ENCODE results near the gene FILIP1L. TPM values are rescaled to one million over a fixed set of nuclear protein-coding genes. Genes with fewer than 3 reads are reported as not detected.

Gene FILIP1L
- total RNA-seq, 1 donor from 2014 or later, result 19.4 TPM

GRCh38 chr3:100141586-100141985 is 27.3 kb upstream of the FILIP1L start:
- Mint-ChIP-seq H3K9me3 (ENCODE audit: low read depth) (peaks cover 24% of the 10 kb centered on the region), H3K36me3 (ENCODE audit: insufficient read depth) (peaks cover 14% of the 10 kb centered on the region), H3K27me3 (no peaks in the 10 kb centered on the region), H3K4me1 (ENCODE audit: low read depth) (no peaks in the 10 kb centered on the region), H3K4me3 (ENCODE audit: low read depth) (no peak overlapping the region), H3K27ac (no peak overlapping the region)
- DNase-seq (ENCODE audit: low spot score, unreplicated experiment), result no peak
- TF ChIP-seq, protein P1, sequence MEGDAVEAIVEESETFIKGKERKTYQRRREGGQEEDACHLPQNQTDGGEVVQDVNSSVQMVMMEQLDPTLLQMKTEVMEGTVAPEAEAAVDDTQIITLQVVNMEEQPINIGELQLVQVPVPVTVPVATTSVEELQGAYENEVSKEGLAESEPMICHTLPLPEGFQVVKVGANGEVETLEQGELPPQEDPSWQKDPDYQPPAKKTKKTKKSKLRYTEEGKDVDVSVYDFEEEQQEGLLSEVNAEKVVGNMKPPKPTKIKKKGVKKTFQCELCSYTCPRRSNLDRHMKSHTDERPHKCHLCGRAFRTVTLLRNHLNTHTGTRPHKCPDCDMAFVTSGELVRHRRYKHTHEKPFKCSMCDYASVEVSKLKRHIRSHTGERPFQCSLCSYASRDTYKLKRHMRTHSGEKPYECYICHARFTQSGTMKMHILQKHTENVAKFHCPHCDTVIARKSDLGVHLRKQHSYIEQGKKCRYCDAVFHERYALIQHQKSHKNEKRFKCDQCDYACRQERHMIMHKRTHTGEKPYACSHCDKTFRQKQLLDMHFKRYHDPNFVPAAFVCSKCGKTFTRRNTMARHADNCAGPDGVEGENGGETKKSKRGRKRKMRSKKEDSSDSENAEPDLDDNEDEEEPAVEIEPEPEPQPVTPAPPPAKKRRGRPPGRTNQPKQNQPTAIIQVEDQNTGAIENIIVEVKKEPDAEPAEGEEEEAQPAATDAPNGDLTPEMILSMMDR (IDR thresholded peaks at IDR 0.05; ENCODE audit: unreplicated experiment), result no peak

GRCh38 chr3:100140976-100141375 is 26.7 kb upstream of the FILIP1L start:
- H3K27me3 Mint-ChIP-seq, result no peaks in the 10 kb centered on the region
- TF ChIP-seq, protein P1 (IDR thresholded peaks at IDR 0.05; ENCODE audit: unreplicated experiment), result no peak
- no peak overlapping the region for H3K27ac Mint-ChIP-seq
- no peak for DNase-seq (ENCODE audit: low spot score, unreplicated experiment)
- no peaks in the 10 kb centered on the region for H3K4me1 Mint-ChIP-seq (ENCODE audit: low read depth)
- H3K4me3 Mint-ChIP-seq (ENCODE audit: low read depth), result no peak overlapping the region
- H3K9me3 Mint-ChIP-seq (ENCODE audit: low read depth), result peaks cover 24% of the 10 kb centered on the region
- H3K36me3 Mint-ChIP-seq (ENCODE audit: insufficient read depth), result peaks cover 14% of the 10 kb centered on the region

- Mint-ChIP-seq H3K27ac (no peak overlapping the region), H3K9me3 (ENCODE audit: low read depth) (peaks cover 6% of the 10 kb centered on the region), H3K27me3 (no peaks in the 10 kb centered on the region), H3K4me3 (ENCODE audit: low read depth) (no peak overlapping the region), H3K4me1 (ENCODE audit: low read depth) (peaks cover 3% of the 10 kb centered on the region), H3K36me3 (ENCODE audit: insufficient read depth) (peaks cover 2% of the 10 kb centered on the region)
- DNase-seq (ENCODE audit: low spot score, unreplicated experiment), result no peak
- TF ChIP-seq, protein P1 (IDR thresholded peaks at IDR 0.05; ENCODE audit: unreplicated experiment), result no peak
Observed at GRCh38 chr3:100136921-100137320, 22.6 kb upstream of the FILIP1L start.

DNA sequence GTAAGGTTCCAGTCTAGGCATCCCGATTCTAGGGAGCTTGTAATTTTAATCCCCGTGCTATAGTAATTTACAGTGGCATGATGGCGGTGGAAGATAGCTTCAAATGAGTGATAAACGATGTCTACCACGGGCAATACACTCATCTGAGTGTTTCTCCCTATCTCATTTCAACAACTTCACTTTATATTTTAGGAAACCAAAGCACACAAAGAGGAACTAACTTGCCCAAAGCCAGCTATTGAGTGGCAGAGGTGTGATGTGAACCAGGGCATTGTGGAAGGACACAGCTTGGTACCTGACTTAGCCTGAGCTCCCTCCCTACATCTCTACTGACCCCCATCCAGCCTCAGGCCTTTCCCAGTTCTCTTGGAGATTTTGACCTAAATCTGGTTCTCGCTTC is 16.9 kb upstream of the FILIP1L start:
- Mint-ChIP-seq H3K27me3 (no peaks in the 10 kb centered on the region), H3K36me3 (ENCODE audit: insufficient read depth) (no peaks in the 10 kb centered on the region), H3K9me3 (ENCODE audit: low read depth) (no peaks in the 10 kb centered on the region), H3K27ac (no peak overlapping the region), H3K4me1 (ENCODE audit: low read depth) (peaks cover 3% of the 10 kb centered on the region), H3K4me3 (ENCODE audit: low read depth) (no peak overlapping the region)
- TF ChIP-seq, protein P1 (IDR thresholded peaks at IDR 0.05; ENCODE audit: unreplicated experiment), result no peak
- DNase-seq (ENCODE audit: low spot score, unreplicated experiment), result no peak

- H3K27me3 Mint-ChIP-seq, result no peaks in the 10 kb centered on the region
- H3K27ac Mint-ChIP-seq, result no peak overlapping the region
- no peaks in the 10 kb centered on the region for H3K36me3 Mint-ChIP-seq (ENCODE audit: insufficient read depth)
- TF ChIP-seq, protein P1 (IDR thresholded peaks at IDR 0.05; ENCODE audit: unreplicated experiment), result no peak
- no peak overlapping the region for H3K4me3 Mint-ChIP-seq (ENCODE audit: low read depth)
- no peak for DNase-seq (ENCODE audit: low spot score, unreplicated experiment)
- H3K4me1 Mint-ChIP-seq (ENCODE audit: low read depth), result peaks cover 1% of the 10 kb centered on the region
- no peaks in the 10 kb centered on the region for H3K9me3 Mint-ChIP-seq (ENCODE audit: low read depth)
Observed at GRCh38 chr3:100129941-100130340, 15.6 kb upstream of the FILIP1L start.

Data from progenitor cell of endocrine pancreas (in vitro differentiated cells).